PC-9 (cell line): Measurements from ENCODE around the gene C6orf136.

Source experiments
- EZH2 ChIP-seq: fragments of 200-600 bp; sonication (generic); IDR thresholded peaks from 2 replicates; pipeline ENCODE4 v1.8.0; 2017; ENCODE audit warnings: antibody characterized with exemption, low read depth
- TF ChIP-seq, protein P1 (sequence below): fragments of 200-600 bp; sonication (generic); conservative IDR thresholded peaks from 2 replicates; pipeline ENCODE4 v1.6.1; 2017; ENCODE audit warnings: mixed run types, antibody characterized with exemption, mild to moderate bottlenecking, moderate library complexity

DNA sequence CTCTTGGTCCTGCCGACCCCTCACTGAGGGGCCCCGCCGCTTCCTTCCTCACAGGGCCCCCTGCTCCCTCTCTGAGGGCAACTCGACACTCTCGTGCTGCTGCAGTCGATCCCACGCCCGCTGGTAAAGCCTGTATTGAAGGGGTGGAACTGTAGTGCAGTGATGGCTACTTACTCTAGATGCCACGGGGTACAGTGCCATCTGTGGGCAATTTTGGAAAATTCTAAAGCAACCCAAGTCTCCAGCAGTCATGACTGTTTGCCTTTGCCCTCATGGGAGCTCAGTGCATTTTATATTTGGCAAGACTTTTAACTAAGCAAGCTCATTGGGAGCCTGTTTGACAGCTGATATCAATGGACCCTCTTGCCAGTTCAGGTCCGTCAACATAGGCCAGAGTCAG, 6.5 kb upstream of the C6orf136 start:
- TF ChIP-seq, protein P1, sequence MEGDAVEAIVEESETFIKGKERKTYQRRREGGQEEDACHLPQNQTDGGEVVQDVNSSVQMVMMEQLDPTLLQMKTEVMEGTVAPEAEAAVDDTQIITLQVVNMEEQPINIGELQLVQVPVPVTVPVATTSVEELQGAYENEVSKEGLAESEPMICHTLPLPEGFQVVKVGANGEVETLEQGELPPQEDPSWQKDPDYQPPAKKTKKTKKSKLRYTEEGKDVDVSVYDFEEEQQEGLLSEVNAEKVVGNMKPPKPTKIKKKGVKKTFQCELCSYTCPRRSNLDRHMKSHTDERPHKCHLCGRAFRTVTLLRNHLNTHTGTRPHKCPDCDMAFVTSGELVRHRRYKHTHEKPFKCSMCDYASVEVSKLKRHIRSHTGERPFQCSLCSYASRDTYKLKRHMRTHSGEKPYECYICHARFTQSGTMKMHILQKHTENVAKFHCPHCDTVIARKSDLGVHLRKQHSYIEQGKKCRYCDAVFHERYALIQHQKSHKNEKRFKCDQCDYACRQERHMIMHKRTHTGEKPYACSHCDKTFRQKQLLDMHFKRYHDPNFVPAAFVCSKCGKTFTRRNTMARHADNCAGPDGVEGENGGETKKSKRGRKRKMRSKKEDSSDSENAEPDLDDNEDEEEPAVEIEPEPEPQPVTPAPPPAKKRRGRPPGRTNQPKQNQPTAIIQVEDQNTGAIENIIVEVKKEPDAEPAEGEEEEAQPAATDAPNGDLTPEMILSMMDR = no peak; the same call in 1 of the 2 replicates
- no peak for TF ChIP-seq EZH2
